GM19035 (cell line): ENCODE results near the gene THSD8.
"Not testable (repeated sequence)": the region's sequence is repeated elsewhere in the genome, so short reads cannot be mapped to it uniquely, and the experiment has no call there.

ENCODE experiments used
- ATAC-seq: cut with Tn5 transposase; IDR thresholded peaks from one replicate; pipeline ENCODE4 v1.9.1; 2021; ENCODE audit not compliant: unreplicated experiment

THSD8 gene

DNA sequence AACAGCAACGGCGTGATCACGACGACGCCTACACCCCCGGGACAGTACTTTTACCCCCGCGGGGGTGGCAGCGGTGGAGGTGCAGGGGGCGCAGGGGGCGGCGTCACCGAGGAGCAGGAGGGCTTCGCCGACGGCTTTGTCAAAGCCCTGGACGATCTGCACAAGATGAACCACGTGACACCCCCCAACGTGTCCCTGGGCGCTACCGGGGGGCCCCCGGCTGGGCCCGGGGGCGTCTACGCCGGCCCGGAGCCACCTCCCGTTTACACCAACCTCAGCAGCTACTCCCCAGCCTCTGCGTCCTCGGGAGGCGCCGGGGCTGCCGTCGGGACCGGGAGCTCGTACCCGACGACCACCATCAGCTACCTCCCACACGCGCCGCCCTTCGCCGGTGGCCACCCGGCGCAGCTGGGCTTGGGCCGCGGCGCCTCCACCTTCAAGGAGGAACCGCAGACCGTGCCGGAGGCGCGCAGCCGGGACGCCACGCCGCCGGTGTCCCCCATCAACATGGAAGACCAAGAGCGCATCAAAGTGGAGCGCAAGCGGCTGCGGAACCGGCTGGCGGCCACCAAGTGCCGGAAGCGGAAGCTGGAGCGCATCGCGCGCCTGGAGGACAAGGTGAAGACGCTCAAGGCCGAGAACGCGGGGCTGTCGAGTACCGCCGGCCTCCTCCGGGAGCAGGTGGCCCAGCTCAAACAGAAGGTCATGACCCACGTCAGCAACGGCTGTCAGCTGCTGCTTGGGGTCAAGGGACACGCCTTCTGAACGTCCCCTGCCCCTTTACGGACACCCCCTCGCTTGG, 9.6 kb upstream of the THSD8 start:
- no peak for ATAC-seq

DNA sequence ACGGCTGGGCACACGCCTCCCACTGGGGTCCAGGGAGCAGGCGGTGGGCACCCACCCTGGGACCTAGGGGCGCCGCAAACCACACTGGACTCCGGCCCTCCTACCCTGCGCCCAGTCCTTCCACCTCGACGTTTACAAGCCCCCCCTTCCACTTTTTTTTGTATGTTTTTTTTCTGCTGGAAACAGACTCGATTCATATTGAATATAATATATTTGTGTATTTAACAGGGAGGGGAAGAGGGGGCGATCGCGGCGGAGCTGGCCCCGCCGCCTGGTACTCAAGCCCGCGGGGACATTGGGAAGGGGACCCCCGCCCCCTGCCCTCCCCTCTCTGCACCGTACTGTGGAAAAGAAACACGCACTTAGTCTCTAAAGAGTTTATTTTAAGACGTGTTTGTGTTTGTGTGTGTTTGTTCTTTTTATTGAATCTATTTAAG, 9.0 kb upstream of the THSD8 start:
- ATAC-seq: no peak

DNA sequence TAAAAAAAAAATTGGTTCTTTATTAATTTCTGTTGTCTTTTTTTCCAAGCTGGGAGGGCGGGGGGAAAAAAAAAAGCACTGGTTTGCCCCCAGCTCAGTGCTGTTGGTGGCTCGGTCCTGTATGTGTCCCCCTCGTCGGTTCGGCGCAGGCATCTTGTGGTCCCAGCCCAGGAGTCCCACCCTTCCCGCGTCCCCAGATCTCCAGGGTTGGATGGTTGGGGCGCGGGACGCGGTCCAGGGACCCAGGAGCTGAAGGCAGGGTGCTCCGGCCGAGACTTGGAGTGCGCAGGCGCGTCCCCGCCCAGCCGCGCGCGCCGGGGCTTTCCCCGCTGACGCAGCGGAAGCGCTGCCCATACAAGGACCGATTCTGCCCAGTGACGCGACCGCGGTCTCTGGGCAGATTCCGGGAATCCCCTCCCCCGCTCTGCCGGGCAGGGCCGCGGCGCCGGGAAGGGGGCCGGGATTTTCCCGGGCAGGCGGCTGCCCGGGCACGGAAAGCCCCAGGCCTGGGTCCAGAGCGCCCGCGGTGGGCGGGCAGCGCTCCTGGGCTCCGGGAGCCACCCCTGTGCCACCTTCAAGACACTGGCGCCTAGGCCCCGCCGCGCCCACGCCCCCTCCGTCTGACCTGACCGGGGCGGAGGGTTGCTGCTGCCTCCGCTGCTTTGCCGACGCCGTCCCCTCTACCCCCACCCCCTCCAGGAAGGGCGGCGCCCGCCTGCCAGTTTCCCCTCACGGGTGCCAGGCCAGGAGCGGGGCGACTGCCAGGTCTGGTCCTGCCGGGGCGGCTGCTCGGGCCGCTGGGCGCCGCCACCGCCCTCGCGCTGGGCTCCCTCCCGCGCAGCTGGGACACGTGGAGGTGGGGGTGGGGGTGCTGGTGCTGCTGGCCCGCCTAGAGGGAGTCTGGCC, 8.3 kb upstream of the THSD8 start:
- peak; percentile 34 for ATAC-seq

GRCh38 chr19:12794196-12794941, 7.5 kb upstream of the THSD8 start:
- ATAC-seq: no peak

- no peak for ATAC-seq
These were observed 6.9 kb upstream of the THSD8 start for GRCh38 chr19:12794971-12795381.

DNA sequence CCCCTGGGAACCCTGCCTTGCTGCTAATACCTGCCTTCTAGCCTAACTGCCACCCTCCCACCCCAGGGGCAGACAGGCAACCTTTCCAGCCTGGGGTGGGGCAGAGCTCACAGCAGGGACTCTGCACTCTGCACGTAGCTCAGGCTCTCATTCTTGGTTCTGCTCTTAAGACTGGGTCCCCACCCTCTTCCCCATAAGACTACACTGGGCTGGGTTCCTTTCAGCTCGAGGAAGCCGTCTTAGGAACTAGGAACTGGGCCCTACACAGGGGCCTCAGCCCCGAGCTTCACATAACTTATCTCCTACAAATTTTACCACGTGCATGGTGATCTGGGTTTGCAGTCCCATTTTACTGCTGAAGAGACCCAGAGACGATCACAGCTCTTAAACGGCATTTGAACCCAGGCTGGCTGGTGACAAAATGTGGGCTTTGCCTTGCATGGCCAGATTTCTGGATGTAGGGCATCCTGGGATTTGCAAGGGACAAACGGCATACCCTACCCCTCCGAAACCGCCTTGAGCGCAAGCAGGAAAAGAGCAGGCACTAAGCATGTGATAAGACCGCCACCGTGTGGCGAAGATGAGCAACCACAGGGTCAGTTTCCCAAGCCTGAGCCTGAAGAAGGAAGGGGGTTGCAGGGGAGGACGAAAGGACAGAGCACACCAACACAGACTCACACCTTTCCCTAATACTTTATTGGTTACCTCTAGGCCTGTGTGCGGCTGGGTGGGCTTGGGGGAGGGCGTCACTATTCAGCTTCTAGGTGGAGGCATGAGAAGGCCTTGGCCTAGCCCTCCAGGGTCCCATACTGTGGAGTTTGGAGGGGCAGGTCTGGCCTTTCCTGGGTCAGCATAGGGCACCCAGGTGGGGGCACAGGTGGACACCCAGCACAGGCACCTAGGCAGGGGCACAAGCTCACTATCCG, 5.5 kb upstream of the THSD8 start:
- ATAC-seq: no peak

DNA sequence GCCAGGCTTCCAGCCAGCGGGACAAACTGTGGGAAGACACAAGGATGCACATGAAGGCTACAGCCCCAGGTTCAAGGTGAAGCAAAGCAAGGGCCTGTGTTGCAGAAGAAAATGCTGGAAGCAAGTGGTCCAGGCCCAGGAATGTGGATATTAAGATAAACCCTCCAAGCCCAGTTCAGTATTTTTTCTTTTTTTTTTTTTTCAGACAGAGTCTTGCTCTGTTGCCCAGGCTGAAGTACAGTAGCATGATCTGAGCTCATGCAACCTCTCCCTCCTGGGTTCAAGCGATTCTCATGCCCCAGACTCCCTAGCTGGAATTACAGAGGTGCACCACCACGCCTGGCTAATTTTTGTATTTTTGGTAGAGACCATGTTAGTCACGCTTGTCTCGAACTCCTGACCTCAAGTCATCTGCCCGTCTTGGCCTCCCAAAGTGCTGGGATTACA, 4.7 kb upstream of the THSD8 start:
- ATAC-seq: no peak

DNA sequence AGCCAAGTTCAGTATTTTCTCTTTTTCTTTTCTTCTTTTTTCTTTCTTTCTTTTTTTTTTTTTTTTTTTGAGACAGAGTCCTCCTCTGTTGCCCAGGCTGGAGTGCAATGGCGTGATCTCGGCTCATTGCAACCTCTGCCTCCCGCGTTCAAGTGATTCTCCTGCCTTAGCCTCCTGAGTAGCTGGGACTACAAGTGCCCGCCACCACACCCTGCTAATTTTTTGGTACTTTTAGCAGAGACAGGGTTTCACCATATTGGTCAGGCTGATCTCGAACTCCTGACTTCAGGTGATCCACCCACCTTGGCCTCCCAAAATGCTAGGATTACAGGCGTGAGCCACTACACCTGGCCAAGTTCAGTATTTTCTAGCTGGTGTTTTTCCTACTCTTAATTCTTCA, 4.3 kb upstream of the THSD8 start:
- not testable (repeated sequence) for ATAC-seq

DNA sequence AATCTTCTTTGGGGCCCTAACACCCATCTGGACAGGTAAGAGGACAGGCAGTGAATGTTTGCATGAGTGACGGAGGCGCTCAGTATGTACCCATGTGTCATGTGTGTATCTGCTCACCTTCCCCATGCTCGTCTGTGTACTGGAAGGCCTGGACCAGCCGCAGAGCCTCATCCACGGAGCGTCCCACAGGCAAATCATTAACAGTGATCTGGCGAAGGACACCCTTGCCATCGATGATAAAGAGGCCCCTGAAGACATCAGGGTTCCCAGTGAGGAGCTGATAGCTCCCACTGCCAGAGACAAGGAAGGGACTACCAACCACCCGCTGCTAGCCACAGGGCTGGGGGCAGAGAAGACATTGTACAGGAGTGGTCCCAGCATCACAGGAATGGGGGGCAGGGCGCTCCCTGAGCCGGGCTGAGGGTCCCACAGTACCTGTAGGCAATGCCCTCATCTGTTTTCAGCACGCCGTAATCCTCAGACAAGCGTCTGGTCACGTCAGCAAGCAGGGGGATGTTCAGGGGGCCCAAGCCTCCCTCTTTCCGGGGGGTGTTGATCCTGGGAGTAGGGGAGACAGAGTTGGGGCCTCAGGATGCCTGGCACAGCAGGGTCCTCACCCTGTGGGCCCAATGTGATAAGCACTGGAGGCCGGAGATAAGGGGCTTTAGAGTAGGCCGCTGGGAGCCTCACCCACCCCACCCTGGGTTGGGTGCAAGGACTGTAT, 2.0 kb upstream of the THSD8 start:
- no peak for ATAC-seq

DNA sequence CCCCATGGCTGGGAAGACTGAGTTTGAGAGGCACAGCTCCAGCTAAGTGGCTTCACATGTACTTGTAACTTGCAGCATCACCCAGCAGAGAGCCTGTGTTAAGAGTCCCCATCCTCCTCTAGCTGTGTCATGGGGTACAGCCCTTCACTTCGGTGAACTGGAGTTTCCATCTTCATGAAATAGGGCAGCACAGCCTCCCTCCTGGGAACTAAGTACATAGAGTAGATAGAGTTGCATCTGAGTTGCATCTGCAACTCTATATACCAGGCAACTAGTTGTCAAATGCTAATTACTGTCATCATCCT, 1.5 kb upstream of the THSD8 start:
- ATAC-seq: no peak

- no peak for ATAC-seq
These were observed 875 bp upstream of the THSD8 start for GRCh38 chr19:12800923-12801465.

GRCh38 chr19:12802267-12803106, 618 bp downstream of the THSD8 start:
- ATAC-seq: no peak

DNA sequence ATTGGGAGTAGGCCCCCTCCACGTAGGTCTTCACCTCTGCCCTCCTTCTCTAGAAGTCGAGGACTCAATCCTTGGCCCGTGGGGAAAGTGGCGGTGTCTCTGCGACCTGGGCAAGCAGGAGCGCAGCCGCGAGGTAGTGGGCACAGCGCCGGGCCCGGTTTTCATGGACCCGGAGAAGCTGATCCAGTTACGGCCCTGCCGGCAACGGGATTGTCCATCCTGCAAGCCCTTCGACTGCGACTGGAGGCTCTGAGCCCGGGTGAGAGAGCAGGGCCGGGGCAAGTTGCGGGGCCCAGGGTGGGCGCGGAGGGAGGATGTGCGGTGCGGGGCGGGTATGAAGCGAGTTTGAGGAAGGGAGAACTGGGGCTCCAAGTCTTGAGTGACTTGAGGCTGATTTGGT, 2.2 kb downstream of the THSD8 start:
- no peak for ATAC-seq

DNA sequence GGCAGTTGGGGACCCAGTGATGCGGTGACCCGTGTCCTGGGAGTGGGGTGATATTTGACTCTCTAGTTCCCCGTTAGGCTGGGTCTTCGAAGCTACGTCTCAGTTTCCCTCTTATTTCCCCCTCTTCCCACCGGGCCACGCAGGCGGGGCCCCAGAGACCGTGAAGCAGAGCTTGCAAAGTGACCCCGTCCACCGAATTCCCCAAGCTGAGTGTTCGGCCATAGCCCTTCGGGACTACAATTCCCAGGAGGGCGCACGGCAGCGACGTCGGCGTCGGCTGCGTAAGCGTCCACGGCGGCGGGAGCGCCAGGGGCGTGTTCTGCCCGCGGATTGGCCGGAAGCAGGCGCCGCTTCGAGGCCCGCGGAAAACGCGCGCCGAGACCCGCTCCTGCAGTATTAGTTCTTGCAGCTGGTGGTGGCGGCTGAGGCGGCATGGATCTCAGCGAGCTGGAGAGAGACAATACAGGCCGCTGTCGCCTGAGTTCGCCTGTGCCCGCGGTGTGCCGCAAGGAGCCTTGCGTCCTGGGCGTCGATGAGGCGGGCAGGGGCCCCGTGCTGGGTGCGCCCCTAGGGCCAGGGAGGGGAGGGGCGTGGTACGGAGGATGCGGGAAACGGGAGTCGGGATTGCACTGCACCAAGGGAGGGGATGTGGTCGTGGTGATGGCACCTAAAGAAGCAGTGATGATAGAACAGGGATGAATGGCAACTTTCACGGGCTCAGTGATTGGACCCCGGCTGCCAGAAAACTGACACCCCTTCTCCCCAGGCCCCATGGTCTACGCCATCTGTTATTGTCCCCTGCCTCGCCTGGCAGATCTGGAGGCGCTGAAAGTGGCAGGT, 4.6 kb downstream of the THSD8 start, which contains the start of gene RNASEH2A:
TSS of gene RNASEH2A (plus strand) at position 343 of the 840 bp plus-strand sequence. CDS start at position 433, 90 bp downstream.
- peak; percentile 77 for ATAC-seq

DNA sequence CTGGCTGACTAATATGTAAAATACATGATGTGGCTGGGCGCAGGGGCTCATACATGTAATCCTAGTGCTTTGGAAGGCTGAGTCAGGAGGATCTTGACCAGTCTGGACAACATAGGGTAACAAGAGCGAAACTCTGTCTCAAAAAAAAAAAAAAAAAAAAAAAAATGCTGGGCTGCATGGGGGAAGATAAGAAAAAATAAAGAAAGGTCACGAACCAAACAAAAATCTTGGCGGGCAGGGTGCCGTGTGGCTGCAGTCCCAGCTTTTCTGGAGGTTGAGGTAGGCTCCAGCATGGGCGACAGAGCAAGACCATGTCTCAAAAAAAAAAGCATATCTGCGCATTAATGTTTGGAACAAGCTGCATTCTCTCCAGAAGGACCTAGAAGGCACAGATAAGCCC, 13.2 kb downstream of the THSD8 start:
- no peak for ATAC-seq

- ATAC-seq: not testable (repeated sequence)
These were observed 15.3 kb downstream of the THSD8 start for GRCh38 chr19:12817188-12817587.

- ATAC-seq: not testable (repeated sequence)
These were observed 15.9 kb downstream of the THSD8 start for GRCh38 chr19:12817810-12818209.
